Pancreas (tissue), 10 donors: ENCODE measurements around the gene EFTUD2. TPM values are rescaled to one million over a fixed set of nuclear protein-coding genes. Genes with fewer than 3 reads are reported as not detected.

Experiments used
- ATAC-seq, 4 donors: fragments of 200-7000 bp; cut with Tn5 transposase; one replicate each; pipeline versions ENCODE4 v1.8.0 to v1.9.1; 2020; ENCODE audit warnings: mild to moderate bottlenecking in 4 of 4, moderate library complexity in 4 of 4
- DNase-seq, 6 donors: peaks; one replicate each; pipeline ENCODE4 v3.0.0-alpha.2; 2020
- FAIRE-seq: peaks from 2 replicates; lab custom pipeline; 2012; peaks lifted over from hg19 to GRCh38; lab: Jason Lieb, UNC
- H3K27ac ChIP-seq, 4 donors: fragments of 200-600 bp; sonication (generic); 1 replicate in 3 of 4; 2 replicates in 1 of 4; pipeline versions ENCODE4 v1.5.0 to v1.8.0; 2020
- H3K27me3 ChIP-seq, 4 donors: fragments of 200-600 bp; one replicate each; pipeline ENCODE4 v1.8.0; 2021
- H3K36me3 ChIP-seq, 3 donors: fragments of 200-600 bp; sonication (generic) in 1 of 3; one replicate each; pipeline versions ENCODE4 v1.5.0 to v1.8.0; 2020 to 2021
- H3K4me1 ChIP-seq, 3 donors: fragments of 200-600 bp; one replicate each; pipeline ENCODE4 v1.8.0; 2021
- H3K4me3 ChIP-seq, 4 donors: fragments of 200-600 bp; sonication (generic) in 2 of 4; one replicate each; pipeline versions ENCODE4 v1.5.0 to v1.8.0; 2020 to 2021
- H3K9me3 ChIP-seq, 4 donors: fragments of 200-600 bp; one replicate each; pipeline ENCODE4 v1.8.0; 2021
- WGBS, 2 donors: extraction: QIAGEN DNeasy Blood & Tissue Kit; methylation state at CpG; one replicate each; pipeline ENCODE4 v1.1.7; 2013; 5-methylcytosine and 5-hydroxymethylcytosine counted together
- intact Hi-C, 3 donors: fragments of 100-400 bp; cut with DNase I; formaldehyde crosslinking; loops; one replicate each; pipeline versions ENCODE4 v1.11.1 to v1.14.2; 2022
- polyA plus RNA-seq, 2 donors: library from polyadenylated mRNA; stranded (reverse); fragments of 200-250 nt; gene quantifications; one replicate each; pipeline ENCODE4 v1.2.3, GENCODE V29; 2013
- total RNA-seq, 6 donors: library from RNA; stranded (reverse); fragmentation: NEBNext Ultra II Directional in 4 of 6; extraction: Animal tissue kit (Norgen Biotek cat#: 25700) in 4 of 6; gene quantifications; one replicate each; pipeline versions ENCODE4 v1.2.1 to v1.2.4, GENCODE V29; 2021 to 2023
- TF ChIP-seq, protein P1 (sequence below), 4 donors: fragments of 200-600 bp; sonication (generic) in 3 of 4; IDR thresholded peaks; one replicate each; pipeline versions ENCODE4 v1.5.0 to v1.8.0; 2021; ENCODE audit warnings: antibody characterized with exemption in 4 of 4
- donor health status: healthy with polysubstance abuse.
- donor health status: DM: no; HTN: no; CAD: no; lungs with moderate emphysema.
- donor health status: DM: no; HTN: no; CAD: no.
- donor health status: control.
- donor health status: control.
- donor health status: Bipolar disorder and iron deficiency.
- donor health status: DM: yes; HTN: yes; CAD: no.
- donor health status: DM: no; HTN: no; CAD: no.
- donor health status: DM: no; HTN: no; CAD: no.
- donor health status: DM: yes; HTN: yes; CAD: no.

The EFTUD2 gene
- total and polyA plus RNA-seq, 8 donors, result 18.8 to 42.7 (median 33.5) TPM

DNA sequence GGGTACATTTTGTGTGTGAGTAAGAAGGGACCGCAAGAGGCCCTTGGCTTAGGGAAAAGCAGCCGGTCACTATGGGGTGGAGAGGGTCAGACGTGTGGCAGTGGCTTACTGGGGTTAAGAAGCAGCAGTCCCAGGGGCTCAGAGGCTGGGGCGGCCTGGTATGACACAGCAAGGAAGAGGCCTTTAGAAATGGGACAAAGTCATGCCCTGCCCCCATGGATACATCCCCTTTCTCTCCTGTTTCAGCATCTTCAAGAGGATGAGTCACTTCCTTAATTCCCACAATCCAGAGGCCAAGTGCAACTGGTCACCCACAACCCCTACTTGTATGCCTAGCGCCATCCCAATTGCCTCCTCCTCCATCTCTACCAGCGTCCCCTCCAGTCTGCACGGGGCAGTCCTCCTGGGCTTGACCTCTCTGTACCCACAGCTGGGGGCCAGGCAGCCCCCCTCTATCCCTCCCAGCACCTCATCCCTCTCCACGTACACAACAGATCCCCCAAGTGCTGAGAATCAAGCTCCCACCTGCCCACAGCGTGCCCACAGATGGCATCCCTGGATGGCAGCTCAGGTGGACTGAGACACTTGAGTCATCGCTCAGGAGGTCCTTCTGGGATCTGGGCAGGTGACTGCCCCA, 6.9 kb upstream of the EFTUD2 start:
- no peaks in the 10 kb centered on the region for H3K27me3 ChIP-seq
- no peaks in the 10 kb centered on the region for H3K9me3 ChIP-seq
- TF ChIP-seq, protein P1, sequence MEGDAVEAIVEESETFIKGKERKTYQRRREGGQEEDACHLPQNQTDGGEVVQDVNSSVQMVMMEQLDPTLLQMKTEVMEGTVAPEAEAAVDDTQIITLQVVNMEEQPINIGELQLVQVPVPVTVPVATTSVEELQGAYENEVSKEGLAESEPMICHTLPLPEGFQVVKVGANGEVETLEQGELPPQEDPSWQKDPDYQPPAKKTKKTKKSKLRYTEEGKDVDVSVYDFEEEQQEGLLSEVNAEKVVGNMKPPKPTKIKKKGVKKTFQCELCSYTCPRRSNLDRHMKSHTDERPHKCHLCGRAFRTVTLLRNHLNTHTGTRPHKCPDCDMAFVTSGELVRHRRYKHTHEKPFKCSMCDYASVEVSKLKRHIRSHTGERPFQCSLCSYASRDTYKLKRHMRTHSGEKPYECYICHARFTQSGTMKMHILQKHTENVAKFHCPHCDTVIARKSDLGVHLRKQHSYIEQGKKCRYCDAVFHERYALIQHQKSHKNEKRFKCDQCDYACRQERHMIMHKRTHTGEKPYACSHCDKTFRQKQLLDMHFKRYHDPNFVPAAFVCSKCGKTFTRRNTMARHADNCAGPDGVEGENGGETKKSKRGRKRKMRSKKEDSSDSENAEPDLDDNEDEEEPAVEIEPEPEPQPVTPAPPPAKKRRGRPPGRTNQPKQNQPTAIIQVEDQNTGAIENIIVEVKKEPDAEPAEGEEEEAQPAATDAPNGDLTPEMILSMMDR (IDR thresholded peaks at IDR 0.05), result no peak
- ATAC-seq (peak in 1 of 4 donors; percentile 34), DNase-seq (no peak), FAIRE-seq (no peak)
- 69% methylated on average over 10 of the region's 10 CpGs for WGBS, 2 donors
- H3K27ac ChIP-seq, result no peak overlapping the region
- intact Hi-C loops, result no loop called here
- H3K36me3 ChIP-seq, result no peaks in the 10 kb centered on the region
- H3K4me3 ChIP-seq, result no peak overlapping the region
- peaks cover 0 to 2% (median 0%) of the 10 kb centered on the region in 3 donors for H3K4me1 ChIP-seq

DNA sequence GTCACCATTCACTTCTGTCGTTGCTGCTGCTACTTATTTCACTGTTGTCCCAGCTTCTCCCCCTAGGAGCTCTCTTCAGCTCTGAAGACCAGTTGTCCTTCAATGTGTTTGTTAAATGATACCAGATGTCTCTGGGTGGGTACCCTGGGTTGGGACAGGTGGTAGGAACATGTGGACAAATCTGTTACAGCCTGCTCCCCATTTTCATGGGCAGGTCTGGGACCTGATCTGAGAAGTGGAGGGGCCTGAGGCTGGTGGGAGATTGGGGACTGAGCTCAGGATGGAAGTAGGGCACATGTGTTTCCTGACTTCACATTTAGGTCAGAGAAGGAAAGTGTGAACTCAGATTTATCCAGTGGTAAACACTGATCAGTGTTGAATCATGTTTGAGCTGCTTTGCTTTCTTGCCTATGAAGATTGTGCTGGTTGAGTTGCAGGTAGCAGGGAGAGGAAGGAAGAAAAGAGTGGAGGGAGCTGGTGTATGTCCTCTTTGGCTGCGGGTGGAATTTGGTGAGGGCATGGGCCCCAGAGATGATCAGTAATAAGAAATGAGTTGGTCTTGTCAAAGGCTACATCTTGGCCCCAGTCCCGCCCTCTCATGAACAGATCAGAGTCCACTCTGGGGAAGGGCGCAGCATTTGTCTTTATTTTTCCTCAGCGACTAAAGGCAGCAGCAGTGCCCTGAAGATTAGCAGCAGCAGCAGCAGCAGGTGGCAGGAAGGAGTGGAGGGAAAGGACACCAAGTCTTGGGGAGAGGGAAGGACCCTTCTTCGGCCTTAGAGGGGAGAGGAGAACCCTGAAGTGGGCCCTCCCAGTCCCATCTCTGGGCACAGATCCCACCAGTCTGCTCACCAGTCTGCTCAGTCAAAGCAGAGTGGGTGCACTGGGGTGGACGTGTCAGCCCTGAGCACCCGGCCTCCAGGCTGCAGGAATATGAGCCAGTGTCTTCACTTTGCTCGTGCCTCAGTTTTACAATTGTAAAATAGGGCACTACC, 6.1 kb upstream of the EFTUD2 start:
- no peaks in the 10 kb centered on the region for H3K36me3 ChIP-seq
- H3K4me3 ChIP-seq, result no peak overlapping the region
- DNase-seq (no peak), ATAC-seq (no peak), FAIRE-seq (no peak)
- no peaks in the 10 kb centered on the region for H3K4me1 ChIP-seq
- no peaks in the 10 kb centered on the region for H3K9me3 ChIP-seq
- no peaks in the 10 kb centered on the region for H3K27me3 ChIP-seq
- WGBS, 2 donors, result 67 to 74% methylated on average over 9 of the region's 9 CpGs
- TF ChIP-seq, protein P1 (IDR thresholded peaks at IDR 0.05), result no peak
- intact Hi-C loops, result no loop called here
- no peak overlapping the region for H3K27ac ChIP-seq

GRCh38 chr17:44904001-44904984, 5.0 kb upstream of the EFTUD2 start:
- intact Hi-C loops, result no loop called here
- TF ChIP-seq, protein P1 (IDR thresholded peaks at IDR 0.05), result no peak
- FAIRE-seq (no peak), ATAC-seq (no peak), DNase-seq (peak in 1 of 6 donors; percentile 51)
- WGBS, 2 donors, result 84 to 87% methylated on average over 35 of the region's 35 CpGs
- no peak overlapping the region for H3K27ac ChIP-seq
- no peaks in the 10 kb centered on the region for H3K9me3 ChIP-seq
- H3K27me3 ChIP-seq, result no peaks in the 10 kb centered on the region
- no peaks in the 10 kb centered on the region for H3K36me3 ChIP-seq
- H3K4me3 ChIP-seq, result no peak overlapping the region
- H3K4me1 ChIP-seq, result peaks cover 0 to 4% (median 0%) of the 10 kb centered on the region in 3 donors

DNA sequence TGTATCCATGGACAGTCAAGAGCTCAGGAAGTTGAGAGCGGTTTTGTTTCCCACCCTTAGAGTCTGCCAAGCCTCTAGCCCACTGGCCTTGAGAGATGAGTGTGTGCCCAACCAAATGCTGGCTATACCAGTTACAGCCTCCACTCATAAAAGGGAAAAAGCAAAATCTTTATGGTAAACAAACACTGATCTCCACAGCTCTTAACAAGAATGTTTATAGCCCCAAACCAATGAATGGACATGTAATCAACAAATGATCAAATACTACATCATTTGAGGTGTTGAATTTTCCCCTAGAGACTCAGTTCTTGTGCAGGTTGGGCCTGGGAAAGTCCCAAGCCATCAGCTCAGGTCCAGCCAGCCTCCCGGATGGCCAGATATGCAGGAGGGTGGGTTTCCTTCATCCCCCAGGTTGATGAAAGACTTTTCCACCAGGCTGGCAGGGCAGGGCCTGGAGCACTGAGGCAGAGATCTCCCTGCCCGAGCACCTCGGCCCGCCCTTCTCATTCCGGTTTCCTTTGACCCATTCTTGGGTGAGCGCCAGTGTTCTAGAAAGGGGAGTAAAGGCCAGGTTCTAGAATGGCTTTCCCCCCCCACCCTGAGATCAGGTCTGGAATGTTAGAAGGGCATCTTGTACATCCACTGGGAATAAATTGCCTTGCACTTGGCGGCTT, 3.9 kb upstream of the EFTUD2 start:
- Histone ChIP-seq H3K27ac (no peak overlapping the region), H3K27me3 (no peaks in the 10 kb centered on the region), H3K9me3 (no peaks in the 10 kb centered on the region), H3K4me3 (no peak overlapping the region), H3K36me3 (no peaks in the 10 kb centered on the region), H3K4me1 (peaks cover 0 to 9% (median 3%) of the 10 kb centered on the region in 3 donors)
- ATAC-seq, result no peak
- WGBS, 2 donors, result 62 to 66% methylated on average over 8 of the region's 8 CpGs
- TF ChIP-seq, protein P1 (IDR thresholded peaks at IDR 0.05), result no peak
- FAIRE-seq, result no peak
- DNase-seq, result no peak
- intact Hi-C loops, result no loop called here
